Liver (tissue), 9 donors: ENCODE results near the gene MAPKAP1. TPM values are rescaled to one million over a fixed set of nuclear protein-coding genes. Genes with fewer than 3 reads are reported as not detected.

Source experiments
- DNase-seq: peaks from one replicate; pipeline ENCODE4 v3.0.0-alpha.2; 2017; ENCODE audit warnings: low spot score
- H3K27ac ChIP-seq, 2 donors: one replicate each; pipeline ENCODE4 v1.7.0; 2013; ENCODE audit warnings: inconsistent platforms in 2 of 2, low read length in 2 of 2, control low read depth in 1 of 2, low read depth in 1 of 2, mild to moderate bottlenecking in 1 of 2
- H3K27me3 ChIP-seq, 4 donors: one replicate each; pipeline versions ENCODE4 v1.6.1 to v1.7.0; 2013; ENCODE audit warnings: low read length in 3 of 4, inconsistent platforms in 1 of 4, mild to moderate bottlenecking in 1 of 4, moderate library complexity in 1 of 4; ENCODE audit not compliant: control insufficient read depth in 4 of 4, insufficient read depth in 4 of 4
- H3K36me3 ChIP-seq, 4 donors: one replicate each; pipeline versions ENCODE4 v1.6.1 to v1.7.0; 2013; ENCODE audit warnings: low read length in 3 of 4, mild to moderate bottlenecking in 3 of 4, low read depth in 1 of 4, moderate library complexity in 1 of 4; ENCODE audit not compliant: control insufficient read depth in 4 of 4, insufficient read depth in 3 of 4
- H3K4me1 ChIP-seq, 4 donors: one replicate each; pipeline versions ENCODE4 v1.6.1 to v1.7.0; 2013; ENCODE audit warnings: low read length in 3 of 4, mild to moderate bottlenecking in 3 of 4, moderate library complexity in 1 of 4; ENCODE audit not compliant: control insufficient read depth in 4 of 4, insufficient read depth in 4 of 4
- H3K4me3 ChIP-seq, 3 donors: one replicate each; pipeline versions ENCODE4 v1.6.1 to v1.7.0; 2013; ENCODE audit warnings: low read length in 3 of 3, control low read depth in 1 of 3, low read depth in 1 of 3, mild to moderate bottlenecking in 1 of 3
- H3K9ac ChIP-seq, 2 donors: one replicate each; pipeline ENCODE4 v1.7.0; 2013; ENCODE audit warnings: low read length in 2 of 2, mild to moderate bottlenecking in 2 of 2, moderate library complexity in 2 of 2, control low read depth in 1 of 2, low read depth in 1 of 2
- H3K9me3 ChIP-seq, 4 donors: one replicate each; pipeline versions ENCODE4 v1.6.1 to v1.7.0; 2013; ENCODE audit warnings: low read length in 3 of 4; ENCODE audit not compliant: control insufficient read depth in 4 of 4
- ATF3 ChIP-seq: IDR thresholded peaks from 2 replicates; pipeline ENCODE4 v1.6.1; 2016; ENCODE audit warnings: antibody characterized with exemption
- CTCF ChIP-seq: fragments of 150-350 bp; IDR thresholded peaks from 2 replicates; pipeline ENCODE4 v1.5.1; 2017; ENCODE audit warnings: improper control_type of control experiment, low read depth, low read length; ENCODE audit not compliant: missing input control
- EGR1 ChIP-seq, 2 donors: IDR thresholded peaks; 2 replicates each; pipeline ENCODE4 v1.6.1; 2016 to 2018; ENCODE audit warnings: antibody characterized with exemption in 2 of 2, low read depth in 2 of 2
- FOXA1 ChIP-seq: IDR thresholded peaks from 2 replicates; pipeline ENCODE4 v1.6.1; 2016; ENCODE audit warnings: antibody characterized with exemption
- FOXA2 ChIP-seq: IDR thresholded peaks from 2 replicates; pipeline ENCODE4 v1.6.1; 2016; ENCODE audit warnings: antibody characterized with exemption
- GABPA ChIP-seq, 2 donors: IDR thresholded peaks in 1 of 2; conservative IDR thresholded peaks in 1 of 2; 2 replicates each; pipeline ENCODE4 v1.6.1; 2016; ENCODE audit warnings: antibody characterized with exemption in 2 of 2, mild to moderate bottlenecking in 1 of 2, moderate library complexity in 1 of 2
- HNF4A ChIP-seq, 2 donors: conservative IDR thresholded peaks; 2 replicates each; pipeline ENCODE4 v1.6.1; 2016; ENCODE audit warnings: antibody characterized with exemption in 2 of 2, mild to moderate bottlenecking in 2 of 2
- HNF4G ChIP-seq: IDR thresholded peaks from 2 replicates; pipeline ENCODE4 v1.6.1; 2016; ENCODE audit warnings: antibody characterized with exemption
- JUND ChIP-seq, 2 donors: IDR thresholded peaks; 2 replicates each; pipeline ENCODE4 v1.6.1; 2016; ENCODE audit warnings: antibody characterized with exemption in 2 of 2
- RAD21 ChIP-seq, 2 donors: IDR thresholded peaks; 2 replicates each; pipeline ENCODE4 v1.6.1; 2016; ENCODE audit warnings: antibody characterized with exemption in 2 of 2, mild to moderate bottlenecking in 2 of 2
- RXRA ChIP-seq, 2 donors: IDR thresholded peaks; 2 replicates each; pipeline ENCODE4 v1.6.1; 2017 to 2018; ENCODE audit warnings: antibody characterized with exemption in 2 of 2, mild to moderate bottlenecking in 1 of 2
- SP1 ChIP-seq: IDR thresholded peaks from 2 replicates; pipeline ENCODE4 v1.6.1; 2018; ENCODE audit warnings: antibody characterized with exemption, mild to moderate bottlenecking
- YY1 ChIP-seq: IDR thresholded peaks from 2 replicates; pipeline ENCODE4 v1.6.1; 2016; ENCODE audit warnings: antibody characterized with exemption, mild to moderate bottlenecking
- ZBTB33 ChIP-seq: IDR thresholded peaks from 2 replicates; pipeline ENCODE4 v1.6.1; 2016; ENCODE audit warnings: antibody characterized with exemption
- WGBS: extraction: QIAGEN DNeasy Blood & Tissue Kit; methylation state at CpG from one replicate; pipeline ENCODE4 v1.1.7; 2013; 5-methylcytosine and 5-hydroxymethylcytosine counted together
- polyA plus RNA-seq, 2 donors: library from polyadenylated mRNA; stranded (reverse) in 1 of 2; unstranded in 1 of 2; fragments of 200-250 nt in 1 of 2; fragments of >200 nt in 1 of 2; fragmentation: Nextera tagmentation in 1 of 2; extraction: Ambion mirVana in 1 of 2; gene quantifications; one replicate each; pipeline versions ENCODE4 v1.2.1 to v1.2.3, GENCODE V29; 2013 to 2015
- total RNA-seq, 2 donors: library from RNA; depleted of rRNA; stranded (reverse); fragments of >200 nt; gene quantifications; one replicate each; pipeline ENCODE4 v1.2.3, GENCODE V29; 2014
- TF ChIP-seq, protein P1 (sequence below): IDR thresholded peaks from 2 replicates; pipeline ENCODE4 v1.6.1; 2016; ENCODE audit warnings: antibody characterized with exemption
- TF ChIP-seq, protein P2 (sequence below): IDR thresholded peaks from 2 replicates; pipeline ENCODE4 v1.6.1; 2016; ENCODE audit warnings: antibody characterized with exemption, mild to moderate bottlenecking
- donor health status: healthy.
- donor health status: healthy.
- donor health status: healthy.
- donor health status: healthy.
- donor health status: healthy.

Gene MAPKAP1
- total and polyA plus RNA-seq, 4 donors: 23.6 to 55.9 (median 32.7) TPM

DNA sequence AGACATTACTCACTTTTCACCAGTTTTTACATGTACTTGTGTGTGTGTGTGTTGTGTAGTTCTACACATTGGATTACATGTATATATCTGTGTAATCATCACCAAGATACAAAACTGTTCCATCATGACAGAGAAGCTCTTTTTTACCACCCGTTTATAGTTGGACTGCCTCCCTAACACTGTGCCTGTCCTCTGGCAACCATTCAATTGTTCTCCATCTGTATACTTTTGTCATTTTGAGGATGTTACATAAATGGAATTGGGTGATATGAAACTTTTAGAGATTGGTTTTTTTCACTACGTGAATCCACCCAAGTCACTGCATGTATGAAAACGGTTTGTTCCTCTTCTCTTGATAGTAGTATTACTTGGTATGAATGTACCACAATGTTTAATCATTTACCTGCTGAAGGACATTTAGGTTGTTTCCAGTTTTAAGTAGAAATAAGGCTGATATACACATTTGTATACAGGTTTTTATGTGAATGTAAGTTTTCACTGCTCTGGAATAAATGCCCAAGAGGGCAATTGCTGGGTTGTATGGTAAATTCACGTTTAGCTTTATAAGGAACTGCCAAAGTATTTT, 126.2 kb downstream of the MAPKAP1 start:
- 42% methylated on average over 4 of the region's 4 CpGs for WGBS
- no peaks in the 10 kb centered on the region for H3K27me3 ChIP-seq
- peaks cover 0 to 2% (median 0%) of the 10 kb centered on the region in 4 donors for H3K36me3 ChIP-seq
- TF ChIP-seq, protein P1, sequence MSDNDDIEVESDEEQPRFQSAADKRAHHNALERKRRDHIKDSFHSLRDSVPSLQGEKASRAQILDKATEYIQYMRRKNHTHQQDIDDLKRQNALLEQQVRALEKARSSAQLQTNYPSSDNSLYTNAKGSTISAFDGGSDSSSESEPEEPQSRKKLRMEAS: no peak
- no peak for TF ChIP-seq FOXA2
- no peak for TF ChIP-seq HNF4G
- TF ChIP-seq ZBTB33: no peak
- TF ChIP-seq ATF3: no peak
- TF ChIP-seq GABPA (IDR thresholded peaks at IDR 0.05 in 1 of 2, conservative IDR thresholded peaks at IDR 0.05 in 1 of 2): no peak
- TF ChIP-seq FOXA1: no peak
- TF ChIP-seq, protein P2, sequence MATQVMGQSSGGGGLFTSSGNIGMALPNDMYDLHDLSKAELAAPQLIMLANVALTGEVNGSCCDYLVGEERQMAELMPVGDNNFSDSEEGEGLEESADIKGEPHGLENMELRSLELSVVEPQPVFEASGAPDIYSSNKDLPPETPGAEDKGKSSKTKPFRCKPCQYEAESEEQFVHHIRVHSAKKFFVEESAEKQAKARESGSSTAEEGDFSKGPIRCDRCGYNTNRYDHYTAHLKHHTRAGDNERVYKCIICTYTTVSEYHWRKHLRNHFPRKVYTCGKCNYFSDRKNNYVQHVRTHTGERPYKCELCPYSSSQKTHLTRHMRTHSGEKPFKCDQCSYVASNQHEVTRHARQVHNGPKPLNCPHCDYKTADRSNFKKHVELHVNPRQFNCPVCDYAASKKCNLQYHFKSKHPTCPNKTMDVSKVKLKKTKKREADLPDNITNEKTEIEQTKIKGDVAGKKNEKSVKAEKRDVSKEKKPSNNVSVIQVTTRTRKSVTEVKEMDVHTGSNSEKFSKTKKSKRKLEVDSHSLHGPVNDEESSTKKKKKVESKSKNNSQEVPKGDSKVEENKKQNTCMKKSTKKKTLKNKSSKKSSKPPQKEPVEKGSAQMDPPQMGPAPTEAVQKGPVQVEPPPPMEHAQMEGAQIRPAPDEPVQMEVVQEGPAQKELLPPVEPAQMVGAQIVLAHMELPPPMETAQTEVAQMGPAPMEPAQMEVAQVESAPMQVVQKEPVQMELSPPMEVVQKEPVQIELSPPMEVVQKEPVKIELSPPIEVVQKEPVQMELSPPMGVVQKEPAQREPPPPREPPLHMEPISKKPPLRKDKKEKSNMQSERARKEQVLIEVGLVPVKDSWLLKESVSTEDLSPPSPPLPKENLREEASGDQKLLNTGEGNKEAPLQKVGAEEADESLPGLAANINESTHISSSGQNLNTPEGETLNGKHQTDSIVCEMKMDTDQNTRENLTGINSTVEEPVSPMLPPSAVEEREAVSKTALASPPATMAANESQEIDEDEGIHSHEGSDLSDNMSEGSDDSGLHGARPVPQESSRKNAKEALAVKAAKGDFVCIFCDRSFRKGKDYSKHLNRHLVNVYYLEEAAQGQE: no peak
- TF ChIP-seq CTCF: no peak
- TF ChIP-seq EGR1 (IDR thresholded peaks at IDR 0.05; ENCODE audit: low read depth in 2 of 2): no peak
- no peak for TF ChIP-seq RAD21 (IDR thresholded peaks at IDR 0.05)
- TF ChIP-seq HNF4A (conservative IDR thresholded peaks at IDR 0.05): no peak
- TF ChIP-seq SP1: no peak
- no peak for TF ChIP-seq RXRA (IDR thresholded peaks at IDR 0.05)
- no peak for TF ChIP-seq YY1
- no peak for TF ChIP-seq JUND (IDR thresholded peaks at IDR 0.05)
- no peaks in the 10 kb centered on the region for H3K9me3 ChIP-seq
- no peak overlapping the region for H3K9ac ChIP-seq
- DNase-seq: no peak
- H3K4me1 ChIP-seq: peaks cover 12 to 19% (median 16%) of the 10 kb centered on the region in 4 donors
- no peak overlapping the region for H3K27ac ChIP-seq
- H3K4me3 ChIP-seq: no peak overlapping the region
